Measurements from ENCODE around the gene TTLL9. TPM values are rescaled to one million over a fixed set of nuclear protein-coding genes. Genes with fewer than 3 reads are reported as not detected.

Gene TTLL9
- total and polyA plus RNA-seq, 4 donors, result 5.1 to 18.8 (median 15.3) TPM

DNA sequence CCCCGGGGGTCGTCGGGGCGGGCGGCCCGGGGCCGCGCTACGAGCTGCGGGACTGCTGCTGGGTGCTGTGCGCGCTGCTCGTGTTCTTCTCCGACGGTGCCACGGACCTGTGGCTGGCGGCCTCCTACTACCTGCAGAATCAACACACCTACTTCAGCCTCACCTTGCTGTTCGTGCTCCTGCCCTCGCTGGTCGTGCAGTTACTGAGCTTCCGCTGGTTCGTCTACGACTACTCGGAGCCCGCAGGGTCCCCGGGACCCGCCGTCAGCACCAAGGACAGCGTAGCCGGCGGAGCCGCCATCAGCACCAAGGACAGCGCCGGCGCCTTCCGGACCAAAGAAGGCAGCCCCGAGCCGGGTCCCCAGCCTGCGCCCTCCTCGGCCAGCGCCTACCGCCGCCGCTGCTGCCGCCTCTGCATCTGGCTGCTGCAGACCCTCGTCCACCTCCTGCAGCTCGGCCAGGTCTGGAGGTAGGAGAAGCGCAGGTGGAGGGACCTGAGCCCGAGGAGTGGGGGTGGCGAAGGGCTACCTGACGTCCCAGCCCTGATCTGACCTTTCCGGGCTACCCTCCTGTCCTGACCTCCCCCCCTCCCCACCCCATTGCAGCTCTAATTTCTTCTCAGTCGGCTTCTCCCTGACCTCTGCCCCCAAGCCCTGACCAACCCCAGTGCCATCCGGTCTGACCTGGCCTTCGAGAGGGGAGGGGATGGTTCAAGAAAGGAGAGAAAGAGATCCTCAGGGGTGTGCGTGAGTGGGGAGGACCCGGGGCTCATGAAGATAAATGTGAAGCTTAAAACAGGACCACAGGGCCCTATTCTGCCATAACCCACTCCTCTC lies 98.1 kb downstream of the TTLL9 start:
- under 1% methylated on average over 50 of the region's 57 CpGs for WGBS (ENCODE audit: insufficient coverage)
- H3K4me3 ChIP-seq (ENCODE audit: low read depth, low read length), result peak overlapping the region; percentile 31
- peak in 5 of 6 donors; percentile 40 to 87 (median 66) for DNase-seq (ENCODE audit: low read depth in 4 of 6, low spot score in 6 of 6)

DNA sequence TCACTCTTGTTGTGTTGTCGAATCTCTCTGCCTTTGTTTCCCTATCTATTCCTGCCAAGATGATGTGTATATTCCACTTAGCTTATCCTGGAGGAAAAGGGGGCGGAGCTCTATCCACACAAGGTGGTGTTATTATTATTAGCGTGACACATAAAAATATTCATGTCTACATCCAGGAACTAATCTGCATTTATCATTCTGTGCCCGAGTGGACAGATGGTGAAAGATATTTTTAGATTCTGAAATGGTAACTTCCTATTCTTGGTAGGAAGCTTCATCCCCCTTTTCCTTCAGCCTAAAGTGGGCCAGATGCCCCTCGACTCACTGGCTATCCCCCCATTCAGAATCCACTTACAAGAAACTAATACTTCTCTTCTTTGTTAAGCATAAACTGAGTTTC lies 99.6 kb downstream of the TTLL9 start:
- no peaks in the 10 kb centered on the region for H3K36me3 ChIP-seq (ENCODE audit: control insufficient read depth, insufficient read depth, low read length)
- H3K4me3 ChIP-seq (ENCODE audit: low read depth, low read length), result no peak overlapping the region
- DNase-seq (ENCODE audit: low read depth in 4 of 6, low spot score in 6 of 6), result peak in 1 of 6 donors; percentile 57
- no peaks in the 10 kb centered on the region for H3K9me3 ChIP-seq (ENCODE audit: control insufficient read depth, insufficient read depth, low read length)
- H3K27me3 ChIP-seq (ENCODE audit: control insufficient read depth, insufficient read depth, low read length), result peaks cover 6% of the 10 kb centered on the region
- H3K27ac ChIP-seq (ENCODE audit: low read depth, low read length), result no peak overlapping the region
- peaks cover 21% of the 10 kb centered on the region for H3K4me1 ChIP-seq (ENCODE audit: control insufficient read depth, insufficient read depth, low read length)
- no CpG with 5 or more reads among the region's 5 CpGs for WGBS (ENCODE audit: insufficient coverage)

More for the DNA sequence above, 98.1 kb downstream of the TTLL9 start:
- H3K27ac ChIP-seq (ENCODE audit: low read depth, low read length), result no peak overlapping the region
- H3K4me1 ChIP-seq (ENCODE audit: control insufficient read depth, insufficient read depth, low read length), result peaks cover 19% of the 10 kb centered on the region
- H3K9me3 ChIP-seq (ENCODE audit: control insufficient read depth, insufficient read depth, low read length), result no peaks in the 10 kb centered on the region
- peaks cover 4% of the 10 kb centered on the region for H3K27me3 ChIP-seq (ENCODE audit: control insufficient read depth, insufficient read depth, low read length)
- H3K36me3 ChIP-seq (ENCODE audit: control insufficient read depth, insufficient read depth, low read length), result no peaks in the 10 kb centered on the region

DNA sequence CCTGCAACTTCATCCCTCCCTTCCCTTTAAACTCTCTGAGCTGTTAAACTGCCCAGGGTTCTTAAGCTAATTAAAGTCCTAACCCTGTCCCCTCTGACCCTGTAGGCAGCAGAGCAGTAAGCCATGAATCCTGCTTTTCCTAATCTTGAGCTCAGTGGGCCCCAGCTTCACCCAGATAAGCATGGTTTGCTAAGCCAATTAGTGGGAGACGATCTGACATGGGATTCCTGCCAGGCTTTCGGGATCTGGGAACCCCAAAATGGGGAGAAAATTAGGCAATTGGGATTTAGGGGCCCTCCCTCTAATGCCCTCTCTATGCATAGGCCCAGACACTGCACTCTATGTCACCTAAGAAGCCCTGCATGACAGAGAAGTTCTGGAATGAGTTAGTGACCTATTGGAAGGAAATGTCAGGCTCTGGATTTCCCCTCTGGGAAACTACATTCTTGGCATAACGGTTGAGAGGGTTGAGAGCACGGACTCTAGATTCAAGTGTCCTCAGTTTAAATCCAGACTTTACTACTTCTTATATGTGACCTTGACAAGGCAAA lies 102.1 kb downstream of the TTLL9 start:
- Histone ChIP-seq H3K36me3 (ENCODE audit: control insufficient read depth, insufficient read depth, low read length) (no peaks in the 10 kb centered on the region), H3K9me3 (ENCODE audit: control insufficient read depth, insufficient read depth, low read length) (no peaks in the 10 kb centered on the region), H3K27me3 (ENCODE audit: control insufficient read depth, insufficient read depth, low read length) (peaks cover 2% of the 10 kb centered on the region), H3K27ac (ENCODE audit: low read depth, low read length) (no peak overlapping the region), H3K4me3 (ENCODE audit: low read depth, low read length) (no peak overlapping the region), H3K4me1 (ENCODE audit: control insufficient read depth, insufficient read depth, low read length) (peaks cover 20% of the 10 kb centered on the region)
- 58% methylated on average over 4 of the region's 4 CpGs for WGBS (ENCODE audit: insufficient coverage)
- no peak for DNase-seq (ENCODE audit: low read depth in 4 of 6, low spot score in 6 of 6)

DNA sequence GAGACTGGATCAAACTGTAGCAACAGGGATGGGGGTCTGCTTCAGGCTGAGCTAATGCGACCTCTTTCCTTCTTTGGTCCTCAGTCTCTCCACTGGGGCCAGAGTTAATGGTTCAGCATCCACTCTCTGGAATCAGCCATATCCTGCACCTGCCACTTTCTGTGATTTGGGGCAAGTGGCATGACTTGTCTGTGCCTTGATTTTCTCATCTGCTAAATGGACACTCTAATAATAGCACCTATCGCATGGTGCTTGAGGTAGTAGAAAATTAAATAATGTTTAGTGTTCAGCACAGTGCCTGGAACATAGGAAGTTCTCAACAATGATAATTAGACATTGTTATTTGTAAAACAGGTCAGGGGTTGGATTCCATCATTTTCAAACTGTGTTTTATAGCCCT lies 103.9 kb downstream of the TTLL9 start:
- peaks cover 2% of the 10 kb centered on the region for H3K27me3 ChIP-seq (ENCODE audit: control insufficient read depth, insufficient read depth, low read length)
- DNase-seq (ENCODE audit: low read depth in 4 of 6, low spot score in 6 of 6), result no peak
- WGBS (ENCODE audit: insufficient coverage), result 83% methylated on average over 2 of the region's 2 CpGs
- peaks cover 5% of the 10 kb centered on the region for H3K4me1 ChIP-seq (ENCODE audit: control insufficient read depth, insufficient read depth, low read length)
- no peak overlapping the region for H3K4me3 ChIP-seq (ENCODE audit: low read depth, low read length)
- no peaks in the 10 kb centered on the region for H3K36me3 ChIP-seq (ENCODE audit: control insufficient read depth, insufficient read depth, low read length)
- no peaks in the 10 kb centered on the region for H3K9me3 ChIP-seq (ENCODE audit: control insufficient read depth, insufficient read depth, low read length)
- H3K27ac ChIP-seq (ENCODE audit: low read depth, low read length), result no peak overlapping the region

DNA sequence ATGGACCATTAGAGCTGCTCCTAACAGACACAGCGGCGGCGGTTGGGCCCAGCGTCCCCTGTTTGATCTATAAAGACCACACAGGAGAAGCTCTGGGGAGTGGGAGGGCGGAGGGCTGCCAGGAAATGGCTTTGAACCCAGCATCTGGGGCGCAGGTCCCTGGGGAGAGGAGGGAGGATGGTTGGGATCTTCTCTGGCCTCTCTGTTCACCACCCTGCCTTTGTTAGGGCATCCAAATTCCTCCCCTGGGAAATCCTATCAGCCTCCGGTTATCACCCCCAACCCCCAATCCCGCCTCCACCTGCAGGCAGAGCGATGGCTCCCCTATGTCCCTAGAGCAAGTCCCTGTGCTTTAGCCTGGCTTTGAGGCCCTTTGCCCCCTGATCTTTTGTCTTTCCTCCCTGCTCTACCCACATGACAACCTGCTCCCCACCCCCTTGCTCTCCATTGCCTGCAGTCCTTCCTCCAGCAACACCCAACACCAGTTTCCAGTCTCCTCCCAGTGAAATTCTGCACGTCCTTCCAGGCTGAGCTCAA lies 104.6 kb downstream of the TTLL9 start:
- WGBS (ENCODE audit: insufficient coverage), result 21% methylated on average over 5 of the region's 10 CpGs
- Histone ChIP-seq H3K36me3 (ENCODE audit: control insufficient read depth, insufficient read depth, low read length) (no peaks in the 10 kb centered on the region), H3K9me3 (ENCODE audit: control insufficient read depth, insufficient read depth, low read length) (no peaks in the 10 kb centered on the region), H3K4me1 (ENCODE audit: control insufficient read depth, insufficient read depth, low read length) (peaks cover 5% of the 10 kb centered on the region), H3K4me3 (ENCODE audit: low read depth, low read length) (no peak overlapping the region), H3K27me3 (ENCODE audit: control insufficient read depth, insufficient read depth, low read length) (peaks cover 2% of the 10 kb centered on the region), H3K27ac (ENCODE audit: low read depth, low read length) (no peak overlapping the region)
- DNase-seq (ENCODE audit: low read depth in 4 of 6, low spot score in 6 of 6), result no peak

DNA sequence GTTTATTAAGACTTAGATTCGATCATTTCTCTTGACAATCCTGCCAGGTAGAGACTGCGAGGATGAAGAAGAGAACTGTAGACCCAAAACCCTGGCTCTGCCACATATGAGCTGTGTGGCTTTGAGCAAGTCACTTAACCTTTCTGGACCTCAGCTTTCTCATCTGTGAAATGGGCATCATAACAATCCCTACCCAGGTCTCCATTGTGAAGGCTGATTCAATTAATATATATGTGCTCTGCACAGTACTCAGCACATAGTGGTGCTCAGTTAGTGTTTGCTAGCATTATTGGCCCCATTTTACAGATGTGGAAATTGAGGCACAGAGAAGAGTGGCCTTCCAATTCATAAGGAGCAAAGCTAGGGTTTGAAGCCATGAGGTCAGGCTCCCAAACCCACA lies 105.4 kb downstream of the TTLL9 start:
- DNase-seq (ENCODE audit: low read depth in 4 of 6, low spot score in 6 of 6), result no peak
- Histone ChIP-seq H3K9me3 (ENCODE audit: control insufficient read depth, insufficient read depth, low read length) (no peaks in the 10 kb centered on the region), H3K27me3 (ENCODE audit: control insufficient read depth, insufficient read depth, low read length) (peaks cover 2% of the 10 kb centered on the region), H3K27ac (ENCODE audit: low read depth, low read length) (no peak overlapping the region), H3K36me3 (ENCODE audit: control insufficient read depth, insufficient read depth, low read length) (no peaks in the 10 kb centered on the region), H3K4me3 (ENCODE audit: low read depth, low read length) (no peak overlapping the region), H3K4me1 (ENCODE audit: control insufficient read depth, insufficient read depth, low read length) (peaks cover 5% of the 10 kb centered on the region)
- no CpG with 5 or more reads among the region's 2 CpGs for WGBS (ENCODE audit: insufficient coverage)

DNA sequence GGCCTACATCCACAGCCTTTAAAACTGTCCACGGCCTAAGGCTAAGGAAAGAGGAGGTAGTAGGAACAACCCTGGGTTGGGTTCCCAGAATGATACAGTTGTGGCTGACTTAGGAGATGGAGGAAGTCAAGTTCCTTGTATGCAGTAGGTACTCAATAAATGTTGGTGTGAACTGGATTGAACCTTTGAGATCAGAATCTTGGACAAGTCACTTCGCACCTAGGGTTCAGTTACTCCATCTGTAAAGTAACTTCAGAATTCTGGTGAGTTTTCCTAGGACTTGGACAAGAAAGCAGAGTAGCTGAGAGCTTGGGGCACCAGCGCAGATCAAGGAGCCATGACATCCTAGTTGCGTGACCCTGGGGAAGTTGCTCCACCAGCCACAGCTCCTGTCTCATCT lies 106.6 kb downstream of the TTLL9 start:
- peaks cover 5% of the 10 kb centered on the region for H3K4me1 ChIP-seq (ENCODE audit: control insufficient read depth, insufficient read depth, low read length)
- no peak overlapping the region for H3K27ac ChIP-seq (ENCODE audit: low read depth, low read length)
- no peak for DNase-seq (ENCODE audit: low read depth in 4 of 6, low spot score in 6 of 6)
- H3K27me3 ChIP-seq (ENCODE audit: control insufficient read depth, insufficient read depth, low read length), result peaks cover 2% of the 10 kb centered on the region
- H3K4me3 ChIP-seq (ENCODE audit: low read depth, low read length), result no peak overlapping the region
- 92% methylated on average over 2 of the region's 4 CpGs for WGBS (ENCODE audit: insufficient coverage)
- H3K9me3 ChIP-seq (ENCODE audit: control insufficient read depth, insufficient read depth, low read length), result no peaks in the 10 kb centered on the region
- H3K36me3 ChIP-seq (ENCODE audit: control insufficient read depth, insufficient read depth, low read length), result no peaks in the 10 kb centered on the region

DNA sequence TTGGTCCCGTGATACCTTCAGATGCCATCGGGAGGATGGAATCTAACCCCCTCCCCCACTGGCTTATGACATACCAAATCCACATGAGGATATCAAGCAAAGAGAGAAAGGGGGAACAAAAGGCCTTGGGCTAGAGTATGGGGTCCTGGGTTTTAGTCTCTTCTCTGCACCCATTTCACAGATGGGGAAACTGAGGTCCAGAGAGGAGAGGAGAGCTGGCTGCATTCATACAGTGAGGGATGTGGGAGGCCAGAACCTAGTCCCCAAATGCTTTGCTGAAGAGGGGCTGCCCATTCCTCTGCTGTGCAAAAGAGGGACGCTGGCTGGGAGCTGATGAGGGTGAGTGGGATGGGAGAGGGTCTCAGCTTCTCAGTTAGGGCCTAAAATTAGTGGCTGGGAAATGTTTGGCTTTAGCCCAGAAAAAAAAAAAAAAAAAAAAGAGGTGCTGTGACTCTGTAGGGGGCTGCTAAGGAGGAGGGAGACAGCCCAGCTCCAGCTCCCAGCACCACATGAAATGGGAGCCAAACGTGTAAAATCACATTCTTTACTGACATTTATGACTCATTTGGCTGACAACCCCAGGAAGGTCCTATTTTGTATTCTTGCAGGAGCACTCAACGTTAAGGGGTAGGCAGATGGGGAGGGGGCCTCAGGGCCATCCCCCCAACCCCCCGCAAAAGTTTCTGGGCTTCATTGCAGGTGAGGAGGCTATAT lies 109.4 kb downstream of the TTLL9 start:
- DNase-seq (ENCODE audit: low read depth in 4 of 6, low spot score in 6 of 6), result no peak
- H3K36me3 ChIP-seq (ENCODE audit: control insufficient read depth, insufficient read depth, low read length), result no peaks in the 10 kb centered on the region
- WGBS (ENCODE audit: insufficient coverage), result 83% methylated on average over 1 of the region's 6 CpGs

DNA sequence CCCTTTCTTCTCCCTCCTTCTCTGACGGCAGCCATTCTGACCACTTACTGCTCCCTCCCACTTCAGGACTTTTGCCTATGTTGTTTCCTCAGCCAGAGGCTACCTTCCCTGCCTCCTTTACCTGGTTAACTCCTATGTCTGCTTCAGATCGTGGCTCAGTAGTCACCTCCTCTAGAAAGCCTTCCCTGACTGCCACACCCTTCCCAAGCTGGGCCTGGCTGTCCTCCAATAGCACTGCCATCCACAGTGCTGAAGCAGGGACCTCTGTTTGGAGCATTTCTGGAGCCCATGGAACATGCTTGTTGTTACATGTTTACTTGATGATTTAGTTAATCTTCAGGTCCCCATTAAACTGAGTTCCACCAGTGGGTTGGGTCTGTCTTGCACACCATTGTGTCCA lies 111.3 kb downstream of the TTLL9 start:
- no peaks in the 10 kb centered on the region for H3K9me3 ChIP-seq (ENCODE audit: control insufficient read depth, insufficient read depth, low read length)
- H3K36me3 ChIP-seq (ENCODE audit: control insufficient read depth, insufficient read depth, low read length), result no peaks in the 10 kb centered on the region
- no peak overlapping the region for H3K4me3 ChIP-seq (ENCODE audit: low read depth, low read length)
- H3K27me3 ChIP-seq (ENCODE audit: control insufficient read depth, insufficient read depth, low read length), result no peaks in the 10 kb centered on the region
- DNase-seq (ENCODE audit: low read depth in 4 of 6, low spot score in 6 of 6), result no peak
- no peak overlapping the region for H3K27ac ChIP-seq (ENCODE audit: low read depth, low read length)
- 85% methylated on average over 2 of the region's 2 CpGs for WGBS (ENCODE audit: insufficient coverage)
- H3K4me1 ChIP-seq (ENCODE audit: control insufficient read depth, insufficient read depth, low read length), result no peaks in the 10 kb centered on the region

More for the DNA sequence above, 109.4 kb downstream of the TTLL9 start:
- Histone ChIP-seq H3K27ac (ENCODE audit: low read depth, low read length) (no peak overlapping the region), H3K4me3 (ENCODE audit: low read depth, low read length) (no peak overlapping the region), H3K27me3 (ENCODE audit: control insufficient read depth, insufficient read depth, low read length) (no peaks in the 10 kb centered on the region), H3K9me3 (ENCODE audit: control insufficient read depth, insufficient read depth, low read length) (no peaks in the 10 kb centered on the region), H3K4me1 (ENCODE audit: control insufficient read depth, insufficient read depth, low read length) (peaks cover 4% of the 10 kb centered on the region)
